ACC112 (cell line): Measurements from ENCODE around the gene LRRC74A.

Experiments
- H2AFZ ChIP-seq: fragments of 200-600 bp; sonication (generic); one replicate; pipeline ENCODE4 v1.6.0; 2017; ENCODE audit warnings: antibody characterized with exemption, low read length; ENCODE audit not compliant: unreplicated experiment
- H3K27ac ChIP-seq: fragments of 200-600 bp; sonication (generic); 2 replicates; pipeline ENCODE4 v1.5.1; 2014; ENCODE audit warnings: low read depth, mild to moderate bottlenecking, antibody characterized with exemption, low read length, moderate library complexity
- H3K27me3 ChIP-seq: fragments of 200-600 bp; sonication (generic); 2 replicates; pipeline ENCODE4 v1.6.1; 2014; ENCODE audit warnings: mild to moderate bottlenecking, antibody characterized with exemption, low read length, moderate library complexity, mixed read lengths; ENCODE audit not compliant: insufficient read depth
- H3K36me3 ChIP-seq: fragments of 200-600 bp; sonication (generic); 2 replicates; pipeline ENCODE4 v1.6.1; 2016; ENCODE audit warnings: mild to moderate bottlenecking, antibody characterized with exemption, low read length, moderate library complexity, mixed read lengths; ENCODE audit not compliant: insufficient read depth
- H3K4me1 ChIP-seq: fragments of 200-600 bp; sonication (generic); one replicate; pipeline ENCODE4 v1.6.1; 2016; ENCODE audit warnings: low read length, mixed read lengths; ENCODE audit not compliant: insufficient read depth, unreplicated experiment, control insufficient read depth
- H3K4me3 ChIP-seq: fragments of 200-600 bp; sonication (generic); 2 replicates; pipeline ENCODE4 v1.5.1; 2014; ENCODE audit warnings: mild to moderate bottlenecking, low read depth, low read length
- H3K79me2 ChIP-seq: fragments of 200-600 bp; sonication (generic); one replicate; pipeline ENCODE4 v1.6.0; 2016; ENCODE audit warnings: low read length; ENCODE audit not compliant: control insufficient read depth, unreplicated experiment, insufficient read depth

LRRC74A gene

DNA sequence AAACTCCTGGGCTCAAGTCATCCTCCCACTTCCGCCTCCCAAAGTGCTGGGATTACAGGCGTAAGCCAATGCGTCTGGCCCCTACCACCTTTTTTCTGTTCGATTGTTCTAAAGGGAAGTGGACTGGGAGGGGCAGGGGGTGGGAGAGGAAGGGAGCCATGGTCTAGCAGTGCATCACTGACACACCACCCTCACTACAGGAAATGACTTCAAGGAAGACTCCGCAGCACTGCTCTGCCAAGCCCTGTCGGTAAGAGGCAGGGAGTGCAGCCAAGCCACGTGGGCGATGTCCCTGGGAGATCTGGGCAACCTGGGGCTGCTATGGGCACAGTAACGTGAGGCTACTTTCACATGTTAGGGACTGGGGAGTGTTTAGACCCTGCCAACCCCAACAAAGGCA is 18.0 kb downstream of the LRRC74A start:
- no peak overlapping the region for H2AFZ ChIP-seq

GRCh38 chr14:76846331-76847047 is 20.3 kb downstream of the LRRC74A start:
- H3K4me3 ChIP-seq, result no peak overlapping the region
- H3K36me3 ChIP-seq, result no peaks in the 10 kb centered on the region
- peaks cover 27% of the 10 kb centered on the region for H3K27me3 ChIP-seq
- H3K79me2 ChIP-seq, result no peaks in the 10 kb centered on the region
- no peak overlapping the region for H2AFZ ChIP-seq
- no peak overlapping the region for H3K27ac ChIP-seq
- H3K4me1 ChIP-seq, result no peaks in the 10 kb centered on the region

More for the DNA sequence above, 18.0 kb downstream of the LRRC74A start:
- H3K4me3 ChIP-seq, result no peak overlapping the region
- H3K79me2 ChIP-seq, result no peaks in the 10 kb centered on the region
- H3K27ac ChIP-seq, result no peak overlapping the region
- H3K36me3 ChIP-seq, result no peaks in the 10 kb centered on the region
- H3K27me3 ChIP-seq, result peaks cover 30% of the 10 kb centered on the region
- no peaks in the 10 kb centered on the region for H3K4me1 ChIP-seq

GRCh38 chr14:76848879-76849278 is 22.7 kb downstream of the LRRC74A start:
- no peaks in the 10 kb centered on the region for H3K79me2 ChIP-seq
- no peak overlapping the region for H3K4me3 ChIP-seq
- H3K27ac ChIP-seq, result no peak overlapping the region
- H3K36me3 ChIP-seq, result no peaks in the 10 kb centered on the region
- H3K27me3 ChIP-seq, result peaks cover 30% of the 10 kb centered on the region
- H3K4me1 ChIP-seq, result no peaks in the 10 kb centered on the region
- H2AFZ ChIP-seq, result no peak overlapping the region

GRCh38 chr14:76855066-76855465 is 28.9 kb downstream of the LRRC74A start:
- Histone ChIP-seq H3K4me1 (no peaks in the 10 kb centered on the region), H2AFZ (no peak overlapping the region), H3K4me3 (no peak overlapping the region), H3K79me2 (no peaks in the 10 kb centered on the region), H3K27me3 (peaks cover 58% of the 10 kb centered on the region), H3K27ac (no peak overlapping the region), H3K36me3 (no peaks in the 10 kb centered on the region)

DNA sequence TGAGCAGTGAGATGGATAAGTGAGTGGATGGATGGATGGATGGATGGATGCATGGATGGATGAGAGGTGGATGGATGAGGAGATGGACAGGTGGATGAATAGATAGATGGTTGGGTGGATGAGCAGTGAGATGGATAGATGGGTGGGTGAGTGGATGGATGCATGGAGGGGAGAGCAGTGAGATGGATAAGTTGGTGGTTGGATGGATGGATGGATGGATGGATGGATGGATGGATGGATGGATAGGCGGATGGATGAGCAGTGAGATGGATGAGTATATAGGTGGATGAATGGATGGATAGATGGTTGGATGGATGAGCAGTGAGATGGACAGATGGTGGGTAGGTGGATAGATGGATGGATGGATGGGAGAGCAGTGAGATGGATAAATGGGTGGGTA is 30.6 kb downstream of the LRRC74A start:
- H3K4me3 ChIP-seq, result no peak overlapping the region
- H3K27me3 ChIP-seq, result peaks cover 75% of the 10 kb centered on the region
- H3K36me3 ChIP-seq, result no peaks in the 10 kb centered on the region
- H3K27ac ChIP-seq, result no peak overlapping the region
- no peaks in the 10 kb centered on the region for H3K79me2 ChIP-seq
- H2AFZ ChIP-seq, result no peak overlapping the region
- no peaks in the 10 kb centered on the region for H3K4me1 ChIP-seq

- Histone ChIP-seq H3K79me2 (no peaks in the 10 kb centered on the region), H3K27me3 (peaks cover 67% of the 10 kb centered on the region), H3K4me1 (no peaks in the 10 kb centered on the region), H2AFZ (no peak overlapping the region), H3K36me3 (no peaks in the 10 kb centered on the region), H3K4me3 (no peak overlapping the region), H3K27ac (no peak overlapping the region)
Observed at GRCh38 chr14:76861574-76862255, 35.5 kb downstream of the LRRC74A start.

DNA sequence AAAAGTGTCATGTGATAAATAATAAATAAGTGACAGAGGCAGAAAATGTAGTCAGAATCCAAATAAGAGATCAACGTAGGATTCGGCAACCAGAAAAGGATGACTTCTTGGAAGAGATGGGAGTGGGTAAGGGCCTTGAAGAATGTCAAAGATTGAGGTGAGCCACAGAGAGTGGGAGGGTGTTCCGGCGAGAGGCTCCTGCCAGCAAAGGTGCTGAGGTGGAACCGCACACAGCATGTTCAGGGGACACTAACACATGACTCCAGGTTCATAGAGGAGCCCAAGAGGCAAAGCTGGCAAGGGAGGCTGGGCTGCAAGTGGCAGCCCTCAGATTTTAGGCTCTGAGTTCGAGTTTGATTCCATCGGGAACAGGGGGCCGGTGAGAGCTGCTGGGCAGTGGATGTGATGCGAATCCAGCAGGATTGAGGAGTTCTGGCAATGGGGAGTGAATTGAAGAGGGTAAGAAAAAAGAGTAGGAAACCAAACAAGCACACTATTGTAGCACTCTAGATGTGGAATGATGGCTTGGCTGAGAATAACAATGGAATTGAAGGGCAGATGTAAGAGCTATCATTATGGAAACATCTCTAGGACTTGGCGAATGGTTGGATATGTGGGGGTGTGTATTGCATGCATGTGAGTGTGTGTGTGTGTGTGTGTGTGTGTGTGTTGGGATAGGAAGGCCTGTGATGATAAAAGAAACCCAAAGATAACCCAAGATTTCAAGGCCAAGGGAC is 36.5 kb downstream of the LRRC74A start:
- H3K36me3 ChIP-seq, result no peaks in the 10 kb centered on the region
- H3K4me3 ChIP-seq, result no peak overlapping the region
- no peaks in the 10 kb centered on the region for H3K4me1 ChIP-seq
- no peak overlapping the region for H3K27ac ChIP-seq
- H2AFZ ChIP-seq, result no peak overlapping the region
- no peaks in the 10 kb centered on the region for H3K79me2 ChIP-seq
- peaks cover 57% of the 10 kb centered on the region for H3K27me3 ChIP-seq

DNA sequence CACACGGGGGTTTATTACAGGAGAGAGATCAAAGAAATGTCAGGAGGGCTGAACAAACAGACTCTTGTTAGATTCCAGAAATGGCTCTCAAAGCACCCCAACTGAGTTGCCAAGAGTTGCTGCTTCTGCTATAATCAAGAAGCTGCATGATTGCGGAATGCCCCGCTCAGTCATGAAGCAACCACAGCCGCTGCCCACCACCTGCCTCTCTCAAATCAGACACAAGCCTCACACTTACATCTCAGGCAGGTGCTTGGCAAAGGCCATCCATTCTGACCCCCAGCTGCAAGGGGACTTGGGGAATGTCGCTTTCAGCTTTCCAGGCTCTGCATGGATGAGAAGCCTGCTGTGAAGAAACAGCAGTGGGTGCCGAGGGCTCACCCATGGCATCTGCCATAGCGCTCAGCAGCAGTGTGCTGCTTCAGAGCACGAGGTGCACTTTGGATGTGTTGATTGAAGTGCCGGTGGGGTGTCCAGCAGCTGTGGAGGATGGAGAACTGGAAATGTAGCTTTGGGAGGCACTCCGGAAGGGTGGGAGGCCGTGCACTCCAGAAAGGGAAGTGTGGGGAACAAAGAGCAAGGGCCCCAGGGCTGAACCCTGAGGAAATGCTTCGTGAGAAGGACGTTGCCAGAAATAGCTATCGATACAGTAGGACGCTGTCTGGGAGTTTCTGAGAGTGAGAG is 37.7 kb downstream of the LRRC74A start:
- H3K79me2 ChIP-seq, result no peaks in the 10 kb centered on the region
- H3K27ac ChIP-seq, result no peak overlapping the region
- no peaks in the 10 kb centered on the region for H3K4me1 ChIP-seq
- peaks cover 52% of the 10 kb centered on the region for H3K27me3 ChIP-seq
- H2AFZ ChIP-seq, result no peak overlapping the region
- H3K36me3 ChIP-seq, result no peaks in the 10 kb centered on the region
- no peak overlapping the region for H3K4me3 ChIP-seq

GRCh38 chr14:76866456-76866855 is 40.2 kb downstream of the LRRC74A start:
- peaks cover 37% of the 10 kb centered on the region for H3K27me3 ChIP-seq
- no peak overlapping the region for H3K27ac ChIP-seq

More at GRCh38 chr14:76866456-76866855, 40.2 kb downstream of the LRRC74A start:
- no peak overlapping the region for H3K4me3 ChIP-seq
- no peaks in the 10 kb centered on the region for H3K79me2 ChIP-seq
- H3K4me1 ChIP-seq, result no peaks in the 10 kb centered on the region
- no peak overlapping the region for H2AFZ ChIP-seq
- H3K36me3 ChIP-seq, result no peaks in the 10 kb centered on the region
